GM23338 (cell line): ENCODE data around the gene CD244.

ENCODE experiments used
- CREB1 ChIP-seq: fragments of 250-450 bp; sonication (Bioruptor Pico); IDR thresholded peaks from 2 replicates; pipeline ENCODE4 v1.5.0; 2020; ENCODE audit warnings: low read depth, mild to moderate bottlenecking, moderate library complexity
- CTCF ChIP-seq, 2 experiments: fragments of 200-600 bp in 1 of 2; sonication (generic) in 1 of 2; conservative IDR thresholded peaks; 2 replicates each; pipeline versions ENCODE4 v1.5.1 to v1.6.1; 2016 to 2017; ENCODE audit warnings: antibody characterized with exemption in 2 of 2, low read depth in 2 of 2, mild to moderate bottlenecking in 2 of 2, moderate library complexity in 1 of 2
- EZH2 ChIP-seq: fragments of 200-600 bp; sonication (generic); IDR thresholded peaks from one replicate; pipeline ENCODE4 v1.8.0; 2017; ENCODE audit warnings: antibody characterized with exemption, mild to moderate bottlenecking, low read depth; ENCODE audit not compliant: unreplicated experiment
- EZH2phosphoT487 ChIP-seq: fragments of 200-600 bp; sonication (generic); IDR thresholded peaks from one replicate; pipeline ENCODE4 v1.8.1; 2018; ENCODE audit warnings: antibody characterized with exemption; ENCODE audit not compliant: unreplicated experiment
- POLR2AphosphoS5 ChIP-seq: IDR thresholded peaks from 2 replicates; pipeline ENCODE4 v1.6.1; 2016; ENCODE audit warnings: antibody characterized with exemption, low read depth
- TF ChIP-seq, protein P1 (sequence below): IDR thresholded peaks from one replicate; pipeline ENCODE4 v1.6.1; 2018; ENCODE audit warnings: antibody characterized with exemption; ENCODE audit not compliant: unreplicated experiment

GRCh38 chr1:160810486-160810885 lies 52.2 kb downstream of the CD244 start:
- TF ChIP-seq CTCF (conservative IDR thresholded peaks at IDR 0.05; ENCODE audit: low read depth in 2 of 2) = no peak
- TF ChIP-seq POLR2AphosphoS5 = no peak
- TF ChIP-seq EZH2 = no peak
- TF ChIP-seq, protein P1, sequence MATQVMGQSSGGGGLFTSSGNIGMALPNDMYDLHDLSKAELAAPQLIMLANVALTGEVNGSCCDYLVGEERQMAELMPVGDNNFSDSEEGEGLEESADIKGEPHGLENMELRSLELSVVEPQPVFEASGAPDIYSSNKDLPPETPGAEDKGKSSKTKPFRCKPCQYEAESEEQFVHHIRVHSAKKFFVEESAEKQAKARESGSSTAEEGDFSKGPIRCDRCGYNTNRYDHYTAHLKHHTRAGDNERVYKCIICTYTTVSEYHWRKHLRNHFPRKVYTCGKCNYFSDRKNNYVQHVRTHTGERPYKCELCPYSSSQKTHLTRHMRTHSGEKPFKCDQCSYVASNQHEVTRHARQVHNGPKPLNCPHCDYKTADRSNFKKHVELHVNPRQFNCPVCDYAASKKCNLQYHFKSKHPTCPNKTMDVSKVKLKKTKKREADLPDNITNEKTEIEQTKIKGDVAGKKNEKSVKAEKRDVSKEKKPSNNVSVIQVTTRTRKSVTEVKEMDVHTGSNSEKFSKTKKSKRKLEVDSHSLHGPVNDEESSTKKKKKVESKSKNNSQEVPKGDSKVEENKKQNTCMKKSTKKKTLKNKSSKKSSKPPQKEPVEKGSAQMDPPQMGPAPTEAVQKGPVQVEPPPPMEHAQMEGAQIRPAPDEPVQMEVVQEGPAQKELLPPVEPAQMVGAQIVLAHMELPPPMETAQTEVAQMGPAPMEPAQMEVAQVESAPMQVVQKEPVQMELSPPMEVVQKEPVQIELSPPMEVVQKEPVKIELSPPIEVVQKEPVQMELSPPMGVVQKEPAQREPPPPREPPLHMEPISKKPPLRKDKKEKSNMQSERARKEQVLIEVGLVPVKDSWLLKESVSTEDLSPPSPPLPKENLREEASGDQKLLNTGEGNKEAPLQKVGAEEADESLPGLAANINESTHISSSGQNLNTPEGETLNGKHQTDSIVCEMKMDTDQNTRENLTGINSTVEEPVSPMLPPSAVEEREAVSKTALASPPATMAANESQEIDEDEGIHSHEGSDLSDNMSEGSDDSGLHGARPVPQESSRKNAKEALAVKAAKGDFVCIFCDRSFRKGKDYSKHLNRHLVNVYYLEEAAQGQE = no peak
- TF ChIP-seq EZH2phosphoT487 = no peak
- TF ChIP-seq CREB1 (CRISPR knock-in tag) = no peak
